H1 (cell line): Measurements from ENCODE around the gene PSMC3IP. TPM values are rescaled to one million over a fixed set of nuclear protein-coding genes. Genes with fewer than 3 reads are reported as not detected.

Source experiments
- CTCF ChIA-PET: fragments of 300-600 bp; sonication (Branson Sonifier 250); formaldehyde crosslinking; loops from one replicate; lab custom pipeline; 2021; ENCODE audit not compliant: partially characterized antibody; lab: Charles Lee
- POLR2A ChIA-PET: fragments of 300-600 bp; sonication (Branson Sonifier 250); formaldehyde crosslinking; loops from one replicate; lab custom pipeline; 2021; ENCODE audit warnings: inconsistent platforms; ENCODE audit not compliant: partially characterized antibody; lab: Charles Lee
- DNase-seq, 2 experiments: peaks; one replicate each; pipeline versions ENCODE4 v3.0.0 to v3.0.0-alpha.2; 2010 to 2022; ENCODE audit warnings: low spot score in 2 of 2, low read depth in 1 of 2, mixed read lengths in 1 of 2
- FAIRE-seq: peaks from 2 replicates; lab custom pipeline; 2011; peaks lifted over from hg19 to GRCh38; lab: Jason Lieb, UNC
- H2AFZ ChIP-seq: 2 replicates; pipeline ENCODE4 v1.8.1; 2012; ENCODE audit warnings: low read length, inconsistent platforms
- H2AK5ac ChIP-seq: 2 replicates; pipeline ENCODE4 v1.6.1; 2013; ENCODE audit warnings: low read depth, low read length
- H2BK120ac ChIP-seq: replicated peaks from 2 replicates; pipeline ENCODE3; 2013; ENCODE audit warnings: low read depth, low read length, inconsistent platforms
- H2BK12ac ChIP-seq: 2 replicates; pipeline ENCODE4 v1.6.1; 2013; ENCODE audit warnings: low read depth, low read length
- H2BK15ac ChIP-seq: 2 replicates; pipeline ENCODE4 v1.6.1; 2013; ENCODE audit warnings: low read length
- H2BK20ac ChIP-seq: 2 replicates; pipeline ENCODE4 v1.6.1; 2013; ENCODE audit warnings: low read length
- H2BK5ac ChIP-seq: 2 replicates; pipeline ENCODE4 v1.6.1; 2013; ENCODE audit warnings: low read depth, low read length
- H3K14ac ChIP-seq: 2 replicates; pipeline ENCODE4 v1.6.1; 2013; ENCODE audit warnings: inconsistent platforms; ENCODE audit not compliant: insufficient read length
- H3K18ac ChIP-seq: 2 replicates; pipeline ENCODE4 v1.6.1; 2013; ENCODE audit warnings: low read length; ENCODE audit errors: extremely low read depth
- H3K23ac ChIP-seq: 2 replicates; pipeline ENCODE4 v1.6.1; 2013; ENCODE audit warnings: inconsistent platforms; ENCODE audit not compliant: insufficient read length
- H3K23me2 ChIP-seq: 2 replicates; pipeline ENCODE4 v1.6.1; 2013; ENCODE audit warnings: low read depth, low read length
- H3K27ac ChIP-seq: 2 replicates; pipeline ENCODE4 v1.6.1; 2011; ENCODE audit warnings: low read depth, low read length, inconsistent platforms
- H3K27me3 ChIP-seq, 4 experiments: replicated peaks in 1 of 4; 1 replicate in 1 of 4; 2 replicates in 3 of 4; pipeline versions ENCODE4 v1.6.1 to v1.8.1; 2011 to 2013; ENCODE audit warnings: low read length in 3 of 4, mild to moderate bottlenecking in 3 of 4, inconsistent platforms in 2 of 4, mixed read lengths in 2 of 4, moderate library complexity in 1 of 4; ENCODE audit not compliant: control insufficient read depth in 3 of 4, insufficient read depth in 3 of 4; ENCODE audit errors: extremely low read depth in 1 of 4
- H3K36me3 ChIP-seq, 4 experiments: 2 replicates each; pipeline versions ENCODE4 v1.6.1 to v1.8.1; 2011 to 2013; ENCODE audit warnings: mild to moderate bottlenecking in 4 of 4, low read length in 3 of 4, moderate library complexity in 2 of 4, control low read depth in 1 of 4, inconsistent platforms in 1 of 4; ENCODE audit not compliant: insufficient read depth in 4 of 4, control insufficient read depth in 2 of 4
- H3K4ac ChIP-seq: replicated peaks from 2 replicates; pipeline ENCODE3; 2013; ENCODE audit warnings: low read length, low read depth, mixed read lengths, inconsistent platforms; ENCODE audit not compliant: insufficient read length
- H3K4me1 ChIP-seq, 4 experiments: replicated peaks in 1 of 4; 1 replicate in 1 of 4; 2 replicates in 3 of 4; pipeline versions ENCODE4 v1.6.1 to v1.8.1; 2011 to 2013; ENCODE audit warnings: low read length in 3 of 4, inconsistent platforms in 2 of 4, mixed read lengths in 1 of 4; ENCODE audit not compliant: insufficient read depth in 4 of 4, control insufficient read depth in 3 of 4
- H3K4me2 ChIP-seq, 2 experiments: 2 replicates each; pipeline versions ENCODE4 v1.6.1 to v1.8.1; 2011 to 2013; ENCODE audit warnings: low read depth in 2 of 2, low read length in 2 of 2, control low read depth in 1 of 2, inconsistent platforms in 1 of 2, mild to moderate bottlenecking in 1 of 2; ENCODE audit not compliant: insufficient read depth in 1 of 2
- H3K4me3 ChIP-seq, 4 experiments: fragments of 200-600, 300-600 bp in 1 of 4; sonication (generic), shearing (Covaris generic), sonication (Bioruptor Twin) in 1 of 4; 2 replicates each; pipeline versions ENCODE4 v1.5.1 to v1.8.1; 2011 to 2016; ENCODE audit warnings: low read length in 4 of 4, low read depth in 3 of 4, control low read depth in 2 of 4, inconsistent platforms in 2 of 4, mild to moderate bottlenecking in 2 of 4, mixed read lengths in 1 of 4, moderate library complexity in 1 of 4; ENCODE audit not compliant: insufficient read depth in 2 of 4; ENCODE audit errors: extremely low read depth in 1 of 4
- H3K56ac ChIP-seq: replicated peaks from 2 replicates; pipeline ENCODE3; 2013; ENCODE audit warnings: low read depth, mild to moderate bottlenecking, mixed read lengths, low read length, inconsistent platforms; ENCODE audit not compliant: insufficient read length
- H3K79me1 ChIP-seq: 2 replicates; pipeline ENCODE4 v1.6.1; 2013; ENCODE audit warnings: low read depth, low read length, control low read depth
- H3K79me2 ChIP-seq, 2 experiments: 2 replicates each; pipeline versions ENCODE4 v1.6.1 to v1.8.1; 2012 to 2013; ENCODE audit warnings: low read length in 2 of 2, mild to moderate bottlenecking in 2 of 2, inconsistent platforms in 1 of 2; ENCODE audit not compliant: insufficient read depth in 2 of 2, control insufficient read depth in 1 of 2
- H3K9ac ChIP-seq, 4 experiments: replicated peaks in 1 of 4; 1 replicate in 1 of 4; 2 replicates in 3 of 4; pipeline versions ENCODE4 v1.6.1 to v1.8.1; 2011 to 2013; ENCODE audit warnings: low read depth in 3 of 4, low read length in 3 of 4, control low read depth in 2 of 4, mild to moderate bottlenecking in 2 of 4, moderate library complexity in 2 of 4, inconsistent platforms in 1 of 4; ENCODE audit errors: extremely low read depth in 1 of 4
- H3K9me3 ChIP-seq, 2 experiments: 2 replicates each; pipeline versions ENCODE4 v1.6.1 to v1.8.1; 2012 to 2013; ENCODE audit warnings: mild to moderate bottlenecking in 2 of 2, moderate library complexity in 2 of 2, control low read depth in 1 of 2, inconsistent platforms in 1 of 2, low read depth in 1 of 2, low read length in 1 of 2, mixed read lengths in 1 of 2; ENCODE audit not compliant: insufficient read depth in 2 of 2
- H4K20me1 ChIP-seq, 2 experiments: replicated peaks in 1 of 2; 2 replicates each; pipeline versions ENCODE3 to v1.8.1; 2011 to 2013; ENCODE audit warnings: inconsistent platforms in 2 of 2, low read length in 2 of 2, mild to moderate bottlenecking in 1 of 2; ENCODE audit not compliant: insufficient read depth in 2 of 2, control insufficient read depth in 1 of 2
- H4K5ac ChIP-seq: 2 replicates; pipeline ENCODE4 v1.6.1; 2013; ENCODE audit warnings: low read length, low read depth, mixed read lengths, inconsistent platforms; ENCODE audit not compliant: insufficient read length
- H4K8ac ChIP-seq: 2 replicates; pipeline ENCODE4 v1.8.0; 2013; ENCODE audit warnings: mild to moderate bottlenecking, moderate library complexity, low read length, inconsistent platforms; ENCODE audit not compliant: insufficient read depth; ENCODE audit errors: extremely low read depth
- H4K91ac ChIP-seq: replicated peaks from 2 replicates; pipeline ENCODE3; 2013; ENCODE audit warnings: low read length, mixed read lengths, inconsistent platforms; ENCODE audit not compliant: insufficient read length
- CEBPB ChIP-seq: IDR thresholded peaks from 2 replicates; pipeline ENCODE4 v1.6.1; 2012; ENCODE audit warnings: low read depth, low read length
- CHD1 ChIP-seq: IDR thresholded peaks from 2 replicates; pipeline ENCODE4 v1.6.1; 2012; ENCODE audit warnings: low read depth, low read length, improper control_type of control experiment
- CHD2 ChIP-seq: IDR thresholded peaks from 2 replicates; pipeline ENCODE4 v1.6.1; 2012; ENCODE audit warnings: low read length, improper control_type of control experiment
- CTBP2 ChIP-seq: IDR thresholded peaks from 2 replicates; pipeline ENCODE4 v1.7.0; 2011; ENCODE audit warnings: borderline replicate concordance, mild to moderate bottlenecking, moderate library complexity, mixed read lengths, low read length; ENCODE audit not compliant: insufficient read depth, insufficient read length
- GABPA ChIP-seq: IDR thresholded peaks from 2 replicates; pipeline ENCODE4 v1.6.1; 2011; ENCODE audit warnings: mild to moderate bottlenecking, low read length, moderate library complexity, borderline replicate concordance; ENCODE audit not compliant: insufficient read depth
- JUND ChIP-seq: IDR thresholded peaks from 2 replicates; pipeline ENCODE4 v1.6.1; 2011; ENCODE audit warnings: mild to moderate bottlenecking, improper control_type of control experiment, low read length
- RXRA ChIP-seq: IDR thresholded peaks from 2 replicates; pipeline ENCODE4 v1.6.1; 2011; ENCODE audit warnings: low read depth, mild to moderate bottlenecking, low read length, moderate library complexity; ENCODE audit not compliant: insufficient read depth
- WGBS, 2 experiments: shearing (Covaris generic) in 1 of 2; methylation state at CpG; one replicate each; pipeline versions ENCODE4 v1.1.6 to v1.1.7; 2013 to 2015; ENCODE audit warnings: low lambda C conversion rate in 2 of 2, mixed read lengths in 2 of 2, inconsistent platforms in 1 of 2, low coverage in 1 of 2, missing lambda C conversion rate in 1 of 2; ENCODE audit not compliant: insufficient replicate concordance in 2 of 2, insufficient coverage in 1 of 2, insufficient read length in 1 of 2; ENCODE audit errors: extremely low coverage in 1 of 2, missing lambda C conversion rate in 1 of 2; 5-methylcytosine and 5-hydroxymethylcytosine counted together
- polyA plus RNA-seq, 7 experiments: library from polyadenylated mRNA; depleted of rRNA in 3 of 7; stranded (reverse) in 5 of 7; unstranded in 2 of 7; fragments of >200 nt in 5 of 7; fragments of 200-250 nt in 2 of 7; gene quantifications; 1 replicate in 5 of 7; 2 replicates in 1 of 7; 4 replicates in 1 of 7; pipeline versions ENCODE4 v1.2.1 to v1.2.3, GENCODE V29; 2011 to 2013; ENCODE audit warnings: missing spikeins in 2 of 7, mixed read lengths in 2 of 7
- total RNA-seq: library from RNA; stranded (reverse); fragmentation: NEBNext Ultra II Directional; extraction: Animal tissue kit (Norgen Biotek cat#: 25700); gene quantifications from 2 replicates; pipeline ENCODE4 v1.2.1, GENCODE V29; 2021

Gene PSMC3IP
- total and polyA plus RNA-seq, 2 of the 8 experiments (the other 6 are each of a cell fraction or from before 2014, with no cell fraction given) = 11.5 to 21.9 TPM

GRCh38 chr17:42579794-42580551 lies 2.4 kb upstream of the PSMC3IP start:
- Histone ChIP-seq H4K8ac (peak overlapping the region; percentile 14; the same call in 1 of the 2 replicates), H3K27ac (no peak overlapping the region), H4K20me1 (peaks cover 0 to 1% of the 10 kb centered on the region in 2 experiments), H3K14ac (no peak overlapping the region), H3K56ac (no peak overlapping the region), H3K4me2 (no peak overlapping the region), H3K36me3 (peaks cover 17 to 40% (median 31%) of the 10 kb centered on the region in 4 experiments), H4K5ac (no peak overlapping the region), H2AFZ (no peak overlapping the region), H3K79me2 (peaks cover 0 to 19% of the 10 kb centered on the region in 2 experiments; a peak in 2 of 4 replicates), H2AK5ac (no peak overlapping the region), H4K91ac (no peak overlapping the region), H2BK5ac (no peak overlapping the region), H2BK20ac (no peak overlapping the region), H2BK120ac (no peak overlapping the region), H3K9ac (no peak overlapping the region), H2BK15ac (no peak overlapping the region), H3K79me1 (no peaks in the 10 kb centered on the region), H3K4ac (no peak overlapping the region), H3K4me1 (no peaks in the 10 kb centered on the region), H3K4me3 (no peak overlapping the region), H3K27me3 (no peaks in the 10 kb centered on the region), H3K23ac (no peak overlapping the region), H3K9me3 (no peaks in the 10 kb centered on the region), H3K23me2 (peaks cover 9% of the 10 kb centered on the region), H2BK12ac (no peak overlapping the region), H3K18ac (no peak overlapping the region)
- FAIRE-seq (no peak), DNase-seq (no peak)
- TF ChIP-seq CTBP2 (no peak), CHD1 (no peak), CHD2 (no peak), CEBPB (no peak), JUND (no peak), RXRA (no peak), GABPA (no peak)
- 92% methylated on average over 2 of the region's 2 CpGs; no CpG with 5 or more reads in 1 of the 2 experiments for WGBS, 2 experiments
- ChIA-PET POLR2A (interaction anchor here (0.8 to 1.2 kb wide), 2 partner anchors 8 to 235 kb away, joined by 3 read pairs; no protein-coding TSS in a partner anchor), CTCF (interaction anchor here (1.2 to 3.6 kb wide), 6 partner anchors 11 to 171 kb away, joined by 3 to 16 read pairs (median 6); no protein-coding TSS in a partner anchor)
